GM19193 (cell line): ENCODE measurements around the gene AFAP1.

ENCODE experiments used
- POLR2A ChIP-seq: IDR thresholded peaks from 4 replicates; pipeline ENCODE4 v1.6.1; 2011; ENCODE audit not compliant: insufficient read depth, insufficient read length; ENCODE audit errors: extremely low read depth

The AFAP1 gene

DNA sequence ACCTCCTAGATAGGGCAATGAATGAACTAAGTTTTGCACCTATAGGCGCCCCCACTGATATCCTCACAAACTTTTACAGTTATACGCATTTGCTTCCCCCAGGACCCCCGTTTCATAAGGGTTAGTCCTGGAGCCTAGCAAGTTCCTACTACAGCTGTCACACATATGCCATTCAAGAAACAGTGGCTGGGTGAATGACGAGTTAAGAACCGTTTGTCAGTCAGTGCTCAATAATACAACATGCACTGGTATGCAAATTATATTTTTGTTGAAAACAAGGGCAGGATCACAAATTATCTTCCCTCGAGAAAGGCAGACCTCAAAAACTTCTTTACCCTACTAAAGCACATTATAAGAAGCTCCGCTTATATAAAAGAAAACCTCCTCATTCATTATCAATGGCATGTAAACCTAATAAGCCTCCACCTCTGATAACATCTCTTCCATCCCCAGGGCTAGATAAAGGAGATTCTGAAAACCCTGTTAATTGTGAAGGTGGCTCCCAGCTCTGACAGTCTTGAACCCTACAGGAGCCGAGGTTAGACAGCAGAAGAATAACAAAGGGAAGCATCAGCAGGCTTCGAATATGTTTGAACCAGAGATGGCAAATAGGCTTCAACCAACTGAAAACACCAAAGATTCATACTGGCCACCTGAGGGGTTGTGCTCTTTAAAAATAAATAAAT, 40.3 kb downstream of the AFAP1 start:
- TF ChIP-seq POLR2A: no peak

DNA sequence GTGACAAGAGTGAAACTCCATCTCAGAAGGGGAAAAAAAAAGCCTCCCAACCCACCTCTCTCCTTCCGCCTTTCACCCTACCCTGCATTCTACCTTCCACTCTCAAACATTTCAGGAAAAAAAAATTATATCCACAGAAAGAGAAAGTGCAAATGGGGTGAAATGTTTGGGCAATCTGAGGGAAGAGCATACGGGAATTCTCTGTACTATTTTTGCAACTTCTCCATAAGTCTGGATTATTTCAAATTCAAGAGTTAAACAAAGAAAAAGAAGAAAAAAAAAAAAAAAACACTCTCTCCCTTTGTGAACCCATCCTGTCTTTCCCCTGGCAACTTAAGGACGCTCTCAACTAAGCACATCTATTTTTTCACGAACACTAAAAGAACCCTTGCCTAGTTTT, 41.3 kb downstream of the AFAP1 start:
- TF ChIP-seq POLR2A: no peak

DNA sequence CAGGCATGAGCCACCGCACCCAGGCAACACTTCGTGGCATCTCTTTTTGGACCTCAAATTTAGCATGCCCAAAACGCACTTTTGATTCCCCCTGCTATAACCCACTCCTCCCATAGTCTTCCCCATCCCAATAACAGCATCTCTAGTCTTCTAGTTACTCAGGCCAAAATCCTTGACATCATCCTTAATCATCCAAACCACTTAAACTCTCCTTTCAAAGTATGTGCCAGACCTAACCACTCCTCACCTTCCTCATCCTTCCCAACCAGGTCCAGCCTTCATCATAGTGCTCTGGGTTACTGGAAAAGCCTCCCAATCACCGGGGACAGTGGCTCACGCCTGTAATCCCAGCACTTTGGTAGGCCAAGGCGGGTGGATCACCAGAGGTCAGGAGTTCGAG, 41.9 kb downstream of the AFAP1 start:
- no peak for TF ChIP-seq POLR2A

DNA sequence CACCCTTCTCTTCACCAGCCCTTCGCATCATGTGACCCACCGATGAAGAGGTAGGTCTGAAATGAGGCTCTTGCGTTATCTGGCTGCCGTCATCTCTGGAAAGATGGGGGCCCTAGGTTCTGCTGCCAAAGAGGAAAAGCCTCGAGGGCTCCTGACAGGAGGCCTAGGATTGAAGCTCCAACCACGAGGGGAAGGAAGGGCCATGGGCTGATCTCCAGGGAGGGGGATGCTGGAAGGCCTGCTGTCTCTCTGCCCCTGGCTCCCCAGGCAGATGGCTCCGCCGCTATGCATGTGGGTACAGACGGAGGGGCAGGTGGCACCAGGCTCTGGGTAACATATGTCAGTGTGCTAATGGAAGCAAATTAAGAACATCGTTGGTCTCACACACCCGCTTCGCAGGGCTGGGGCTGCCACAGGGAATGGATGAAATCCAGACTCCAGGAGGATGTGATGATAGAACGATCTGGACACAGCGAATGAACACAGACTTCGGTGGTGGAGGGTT, 44.9 kb downstream of the AFAP1 start:
- no peak for TF ChIP-seq POLR2A

DNA sequence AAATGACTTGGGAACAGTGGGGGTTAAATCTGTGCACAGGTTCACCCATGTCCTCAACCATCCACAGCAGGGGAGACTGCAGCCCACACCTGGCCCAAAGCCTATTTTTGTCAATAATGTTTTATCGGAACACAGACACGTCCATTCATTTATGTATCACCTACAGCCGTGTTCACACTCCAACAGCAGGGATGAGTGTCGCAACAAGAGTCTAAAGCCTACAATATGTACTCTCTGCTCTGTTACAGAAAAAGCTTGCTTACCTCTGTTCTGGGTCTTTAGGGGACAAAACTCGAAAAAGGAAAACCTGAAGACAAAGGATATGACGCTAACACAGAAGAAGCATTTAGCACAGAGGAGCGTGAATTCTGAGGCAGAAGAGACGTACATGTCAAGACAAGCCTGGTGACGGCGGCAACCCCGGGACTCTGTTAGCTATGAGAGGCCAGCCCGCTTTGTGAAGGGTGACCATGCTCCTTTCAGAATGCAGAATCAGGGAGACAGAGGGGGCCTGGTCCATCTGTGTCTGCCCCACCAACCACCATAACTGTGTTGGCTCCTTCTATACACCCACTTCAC, 45.5 kb downstream of the AFAP1 start:
- no peak for TF ChIP-seq POLR2A

DNA sequence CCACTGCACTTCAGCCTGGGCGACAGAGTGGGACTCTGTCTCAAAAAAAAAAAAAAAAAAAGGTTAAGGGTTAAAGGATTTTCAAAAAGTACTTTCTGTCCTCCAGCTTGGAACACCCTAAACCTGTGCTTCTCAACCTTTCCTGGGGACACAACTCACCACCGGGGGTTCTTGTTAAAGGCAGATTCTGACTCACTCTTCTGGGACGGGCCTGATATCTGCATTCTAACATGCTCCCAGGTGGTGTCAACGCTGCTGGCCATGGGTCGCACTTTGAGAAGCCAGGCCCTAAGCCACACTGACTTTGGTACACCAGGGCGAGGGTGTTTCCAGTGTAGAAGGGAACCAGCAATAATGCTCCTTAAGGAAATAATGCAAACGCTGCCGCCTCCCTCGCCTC, 46.1 kb downstream of the AFAP1 start:
- no peak for TF ChIP-seq POLR2A

DNA sequence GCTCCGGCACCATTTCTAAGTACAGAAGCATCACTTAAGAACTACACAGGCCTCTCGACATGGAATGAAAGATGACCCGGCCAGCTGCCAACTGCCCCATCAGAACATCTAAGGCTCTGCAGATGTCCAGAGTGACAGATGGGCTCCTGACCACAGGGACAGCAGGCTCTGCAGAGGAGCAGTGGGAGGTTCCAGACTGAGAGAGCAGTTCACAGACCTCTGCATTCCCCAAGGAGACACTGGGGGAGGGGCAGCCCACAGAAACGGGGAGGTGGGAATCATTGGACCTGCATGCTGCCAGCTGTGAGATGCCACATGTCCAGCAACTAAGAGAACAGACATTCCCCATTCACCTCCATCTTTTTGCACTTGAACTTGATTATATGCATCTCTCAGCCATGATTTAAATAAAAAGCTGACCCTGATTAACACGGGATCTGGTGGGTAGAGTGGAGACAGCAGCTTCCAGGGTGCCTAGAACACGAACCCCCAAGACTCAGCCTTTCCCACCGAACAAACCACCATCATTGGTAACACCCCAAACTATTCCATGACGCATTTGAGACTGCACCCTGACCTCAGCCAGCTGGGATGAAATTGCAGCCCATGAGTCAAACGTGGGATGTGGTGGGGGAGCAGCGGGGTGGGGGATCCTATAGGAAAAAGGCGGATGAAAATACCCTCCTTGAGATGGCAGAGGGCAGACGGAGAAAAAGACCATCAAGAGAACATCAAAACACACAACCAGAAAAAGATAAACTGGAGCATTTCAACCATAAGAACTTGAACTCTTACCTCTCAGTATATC, 47.2 kb downstream of the AFAP1 start:
- no peak for TF ChIP-seq POLR2A

DNA sequence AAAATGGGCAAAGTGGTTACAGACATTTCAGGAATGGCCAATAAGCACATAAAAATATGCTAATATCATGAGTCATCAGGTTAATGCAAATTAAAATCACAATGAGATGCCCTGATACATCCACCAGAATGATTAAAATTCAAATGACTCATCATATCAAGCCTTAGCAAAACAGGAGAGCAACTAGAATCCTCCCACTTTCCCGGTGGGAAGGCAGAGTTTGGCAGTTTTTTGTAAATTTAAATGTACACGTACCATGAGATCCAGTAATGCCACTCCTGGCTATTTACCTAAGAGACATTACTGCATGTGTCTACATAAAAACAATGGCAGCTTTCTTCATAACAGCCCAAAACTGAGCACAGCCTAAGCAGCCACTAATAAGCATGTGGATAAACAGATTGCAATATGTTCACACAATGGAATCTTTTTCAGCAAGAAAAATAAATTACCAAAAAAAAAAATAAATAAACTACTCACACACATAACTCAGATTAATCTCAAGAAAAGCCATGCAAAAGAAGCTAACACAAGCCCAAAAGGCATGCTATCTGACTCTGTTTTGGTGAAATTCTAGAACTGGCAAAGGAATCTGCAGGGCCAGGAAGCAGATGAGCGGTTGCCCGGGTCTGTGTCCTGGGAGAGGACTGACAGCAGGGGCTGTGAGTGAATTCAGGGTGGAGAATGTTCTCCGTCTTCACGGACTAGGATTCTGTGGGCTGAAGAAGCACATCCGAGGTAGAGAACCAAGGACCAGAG, 48.8 kb downstream of the AFAP1 start:
- no peak for TF ChIP-seq POLR2A

DNA sequence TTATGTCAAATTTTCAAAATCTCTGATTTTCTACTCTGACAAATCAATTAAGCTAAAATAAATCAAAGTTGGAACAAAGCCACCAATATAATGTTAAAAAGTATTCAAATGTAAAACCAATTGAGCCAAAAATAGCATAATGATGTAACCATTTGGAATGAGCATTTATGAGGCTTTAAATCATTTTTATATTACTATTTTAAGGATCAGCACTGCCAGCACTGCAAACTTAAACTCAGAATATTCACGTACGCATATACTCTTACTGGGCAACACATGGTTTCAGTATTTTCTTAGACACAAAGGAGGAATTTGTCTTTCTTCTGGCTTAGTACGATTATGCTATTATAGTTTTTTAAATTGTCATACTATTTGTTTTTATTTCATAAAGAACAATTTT, 52.2 kb downstream of the AFAP1 start:
- TF ChIP-seq POLR2A: no peak

DNA sequence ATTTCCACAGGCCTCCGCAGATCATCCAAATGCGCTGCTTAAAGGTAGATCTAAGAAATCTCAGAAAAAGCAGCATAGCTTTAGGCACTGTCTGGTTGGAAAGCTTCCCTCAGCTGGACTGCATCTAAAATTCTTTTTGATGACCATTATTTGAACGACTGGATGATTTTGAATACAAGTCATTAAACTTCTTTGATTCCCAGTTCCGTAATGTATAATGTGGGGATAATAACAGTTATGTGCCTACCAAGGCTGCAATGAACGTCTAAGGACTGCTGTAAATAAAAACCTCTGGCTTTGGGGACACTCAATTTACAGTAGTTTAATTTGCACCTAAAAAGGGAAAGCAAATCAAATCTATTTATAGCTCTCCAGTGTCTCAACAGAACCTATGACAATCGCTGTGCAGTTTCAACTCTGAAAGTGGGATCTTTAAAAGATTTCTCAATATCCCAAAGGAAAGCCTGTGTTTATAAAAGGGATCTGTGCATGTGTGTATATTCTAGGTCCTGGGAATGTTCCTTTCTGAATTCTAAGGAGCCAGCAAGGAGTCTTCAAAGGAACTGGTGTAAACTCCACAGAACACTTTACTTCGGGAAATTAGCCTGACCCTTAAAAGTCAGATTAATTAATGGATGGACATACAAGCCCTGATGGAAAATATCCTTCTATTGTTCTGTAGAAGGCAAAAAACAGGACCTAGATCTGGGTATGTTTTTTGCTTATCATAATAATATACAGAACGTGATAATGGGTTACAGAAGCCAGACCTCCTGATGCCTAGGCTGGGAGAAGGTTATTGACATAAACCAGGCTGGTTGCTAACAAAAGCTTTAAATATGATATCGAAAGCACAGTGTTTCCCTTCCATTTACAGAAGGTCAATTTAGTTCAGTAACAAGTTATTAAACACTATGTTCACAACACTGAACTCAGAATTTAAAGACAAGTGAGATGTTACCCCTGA, 53.4 kb downstream of the AFAP1 start:
- no peak for TF ChIP-seq POLR2A

DNA sequence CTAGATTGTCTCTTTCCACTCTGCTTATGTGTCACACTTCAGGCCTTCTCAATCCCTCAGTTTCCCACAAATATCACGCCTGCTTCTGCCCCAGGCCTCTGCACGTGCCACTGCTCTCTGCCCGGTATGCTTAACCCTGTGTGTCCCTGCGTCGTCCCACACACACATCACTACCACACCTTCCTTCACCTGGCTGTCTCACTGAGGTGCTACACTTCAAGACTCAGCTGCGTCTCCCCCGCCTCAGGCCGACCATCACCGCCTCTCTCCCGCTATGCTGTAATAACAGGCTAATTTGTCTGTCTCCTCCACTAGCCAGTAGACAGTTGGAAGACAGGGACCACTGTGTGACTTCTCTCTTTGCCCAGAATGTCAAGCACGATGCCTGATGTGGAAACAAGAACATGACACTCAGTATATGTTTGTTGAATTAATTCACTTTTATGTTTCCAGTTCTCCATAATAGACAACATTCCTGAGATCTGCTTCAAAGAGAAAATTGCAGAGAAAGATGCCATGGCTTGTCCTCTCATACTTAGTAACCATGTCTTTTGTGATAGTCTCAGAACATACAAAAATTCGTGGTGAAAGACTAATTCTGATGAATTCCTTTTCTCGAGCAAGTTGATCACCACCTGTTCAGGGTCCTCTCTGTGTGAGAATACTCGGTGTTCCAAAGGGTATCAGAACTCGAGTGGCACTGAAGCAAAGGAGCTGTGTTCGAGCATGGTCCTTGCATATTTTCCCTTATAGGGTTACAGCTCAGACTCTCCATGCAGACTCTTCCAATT, 54.2 kb downstream of the AFAP1 start:
- no peak for TF ChIP-seq POLR2A

DNA sequence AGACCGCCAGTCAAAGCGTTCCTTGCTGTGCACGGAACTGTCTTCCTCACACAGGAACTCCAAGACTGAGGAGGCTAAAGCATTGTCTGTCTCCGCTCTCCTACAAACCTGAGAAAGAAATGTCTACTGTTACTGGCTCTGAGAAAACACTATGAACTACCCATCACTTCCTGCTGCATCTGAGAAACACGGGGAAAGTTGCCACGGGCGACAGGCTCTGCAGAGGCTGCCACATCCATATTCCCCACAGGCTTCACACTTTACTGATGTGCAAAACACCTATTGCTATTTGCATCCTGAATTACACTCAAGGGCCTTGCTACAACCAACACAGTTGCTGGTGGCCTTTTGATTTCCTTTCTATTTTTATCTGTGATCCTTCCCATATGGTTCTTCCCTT, 59.0 kb downstream of the AFAP1 start:
- no peak for TF ChIP-seq POLR2A

DNA sequence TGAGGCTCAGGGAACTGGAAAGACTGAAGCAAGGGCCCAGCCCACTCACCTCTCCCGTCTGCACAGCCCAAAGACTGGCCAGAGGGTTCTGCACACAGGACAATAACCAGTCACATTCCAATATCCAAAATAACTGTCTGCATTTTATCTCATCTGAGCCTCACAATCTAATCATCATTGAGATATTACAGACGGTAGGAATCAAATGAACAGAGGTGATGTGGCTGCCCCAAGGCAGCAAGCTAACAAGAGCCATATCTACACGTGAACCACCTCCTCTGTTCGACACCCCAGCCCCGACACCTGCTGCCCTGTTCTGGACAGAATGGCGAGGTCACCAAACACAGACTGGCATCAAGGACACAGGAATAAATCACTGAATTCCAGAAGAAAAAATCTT, 60.5 kb downstream of the AFAP1 start:
- TF ChIP-seq POLR2A: no peak
